HG03571 (cell line): ENCODE results near the gene CEP250.
"Not testable (repeated sequence)": the region's sequence is repeated elsewhere in the genome, so short reads cannot be mapped to it uniquely, and the experiment has no call there.

ENCODE experiments used
- ATAC-seq: cut with Tn5 transposase; IDR thresholded peaks from one replicate; pipeline ENCODE4 v1.9.1; 2021; ENCODE audit not compliant: unreplicated experiment

The CEP250 gene

GRCh38 chr20:35523298-35523888, 68.0 kb downstream of the CEP250 start:
- ATAC-seq, result no peak

- no peak for ATAC-seq
These were observed 70.2 kb downstream of the CEP250 start for GRCh38 chr20:35525639-35526038.

- ATAC-seq, result no peak
These were observed 71.8 kb downstream of the CEP250 start for GRCh38 chr20:35527122-35527769.

GRCh38 chr20:35529552-35529951, 74.2 kb downstream of the CEP250 start, which contains the start of gene C20orf173:
Gene C20orf173 (minus strand): TSS chr20:35529652. CDS start chr20:35529373, 279 bp downstream.
- no peak for ATAC-seq

- ATAC-seq, result no peak
These were observed 84.4 kb downstream of the CEP250 start for GRCh38 chr20:35539756-35540212.

GRCh38 chr20:35541118-35541782, 85.9 kb downstream of the CEP250 start:
- ATAC-seq, result no peak

GRCh38 chr20:35541783-35542662, 86.6 kb downstream of the CEP250 start, which contains the start of gene ERGIC3:
Gene ERGIC3 (plus strand): TSS chr20:35542078. CDS start chr20:35542098, 20 bp downstream.
- ATAC-seq, result peak; percentile 84

GRCh38 chr20:35542990-35543389, 87.6 kb downstream of the CEP250 start:
- no peak for ATAC-seq

- no peak for ATAC-seq
These were observed 89.0 kb downstream of the CEP250 start for GRCh38 chr20:35544436-35544835.

GRCh38 chr20:35544941-35545340, 89.5 kb downstream of the CEP250 start:
- ATAC-seq, result not testable (repeated sequence)

- ATAC-seq, result no peak
These were observed 90.7 kb downstream of the CEP250 start for GRCh38 chr20:35546127-35546526.

- ATAC-seq, result no peak
These were observed 91.9 kb downstream of the CEP250 start for GRCh38 chr20:35547329-35547728.

GRCh38 chr20:35551503-35551902, 96.1 kb downstream of the CEP250 start:
- ATAC-seq, result no peak

GRCh38 chr20:35552914-35553313, 97.5 kb downstream of the CEP250 start:
- no peak for ATAC-seq

- ATAC-seq, result not testable (repeated sequence)
These were observed 100.1 kb downstream of the CEP250 start for GRCh38 chr20:35555461-35555860.

GRCh38 chr20:35555951-35556645, 100.7 kb downstream of the CEP250 start:
- ATAC-seq, result no peak

GRCh38 chr20:35556871-35557270, 101.5 kb downstream of the CEP250 start:
- ATAC-seq, result no peak

- no peak for ATAC-seq
These were observed 103.1 kb downstream of the CEP250 start for GRCh38 chr20:35558451-35558850.

- no peak for ATAC-seq
These were observed 103.8 kb downstream of the CEP250 start for GRCh38 chr20:35559042-35559693.

GRCh38 chr20:35560105-35560511, 104.7 kb downstream of the CEP250 start:
- no peak for ATAC-seq
